HTR-8/SVneo (cell line): ENCODE data around the gene PRELP.
A peak's percentile ranks its signal among the peaks of the same experiment; 100 is the strongest.
"Not testable (repeated sequence)": the region's sequence is repeated elsewhere in the genome, so short reads cannot be mapped to it uniquely, and the experiment has no call there.

Experiments used
- DNase-seq: peaks from one replicate; pipeline ENCODE4 v3.0.0; 2011; ENCODE audit warnings: low spot score, mixed read lengths; ENCODE audit not compliant: insufficient read length
- FAIRE-seq: peaks from 2 replicates; lab custom pipeline; 2011; peaks lifted over from hg19 to GRCh38; lab: Jason Lieb, UNC

The PRELP gene

GRCh38 chr1:203499643-203500278 lies 24.2 kb downstream of the PRELP start:
- DNase-seq (no peak), FAIRE-seq (peak; percentile 86)

DNA sequence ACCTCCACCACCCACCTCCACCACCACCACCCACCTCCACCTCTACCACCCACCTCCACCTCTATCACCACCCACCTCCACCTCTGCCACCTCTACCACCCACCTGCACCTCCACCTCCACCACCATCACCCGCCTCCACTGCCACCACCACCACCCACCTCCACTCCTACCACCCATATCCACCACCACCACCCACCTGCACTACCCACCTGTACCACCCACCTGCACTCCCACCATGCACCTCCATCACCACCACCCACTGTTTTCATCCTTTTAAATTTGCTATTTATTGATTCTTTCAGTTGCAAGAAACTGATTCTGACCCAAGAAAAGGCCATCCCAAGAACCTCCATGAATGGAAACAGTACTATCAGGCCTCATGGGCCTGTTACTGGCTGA lies 24.7 kb downstream of the PRELP start:
- DNase-seq (no peak), FAIRE-seq (no peak)

DNA sequence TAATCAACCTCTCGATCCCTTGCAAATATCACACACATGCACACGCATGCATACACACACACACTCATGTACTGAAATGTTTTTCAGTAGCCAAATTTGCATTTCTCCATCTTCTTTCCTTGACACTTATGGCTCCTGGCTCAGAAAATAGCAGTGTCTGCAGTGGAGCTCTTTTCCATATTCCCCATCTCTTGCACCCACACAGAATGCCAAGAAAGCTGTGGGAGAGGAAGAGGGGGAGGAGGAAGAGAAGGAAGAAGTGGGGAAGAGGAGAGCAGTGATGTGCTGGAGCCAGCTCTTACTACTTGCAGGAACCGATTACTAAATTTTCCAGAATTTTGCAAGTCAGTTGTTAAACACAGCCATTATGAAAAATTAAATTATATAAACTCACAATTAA lies 28.2 kb downstream of the PRELP start:
- no peak for FAIRE-seq
- DNase-seq = no peak

- FAIRE-seq (peak; percentile 46), DNase-seq (peak; percentile 87)
These were observed 29.0 kb downstream of the PRELP start for GRCh38 chr1:203504400-203505250.

GRCh38 chr1:203505526-203506204 lies 30.1 kb downstream of the PRELP start:
- FAIRE-seq (no peak), DNase-seq (no peak)

- no peak for FAIRE-seq
- no peak for DNase-seq
These were observed 31.4 kb downstream of the PRELP start for GRCh38 chr1:203506858-203507626.

DNA sequence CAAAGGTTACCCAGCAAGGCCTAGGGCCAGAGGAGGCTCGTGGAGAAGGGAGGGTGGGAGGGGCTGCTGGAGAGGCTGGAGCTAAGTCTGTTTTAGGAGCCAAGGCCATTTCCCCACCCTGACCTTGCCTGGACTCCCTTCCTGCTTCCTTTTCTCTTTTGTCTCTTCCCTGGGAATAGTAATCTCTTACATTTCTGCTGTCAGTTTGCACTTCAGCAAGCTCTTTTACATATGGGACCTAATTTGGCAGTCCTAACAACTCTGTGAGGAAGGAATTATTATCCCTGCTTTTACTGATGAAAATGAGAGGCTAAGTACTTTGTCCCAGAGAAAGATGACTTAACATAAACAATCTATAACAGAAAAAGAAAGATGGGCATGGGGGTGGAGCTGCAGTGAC lies 32.2 kb downstream of the PRELP start:
- no peak for FAIRE-seq

GRCh38 chr1:203508463-203509073 lies 33.0 kb downstream of the PRELP start:
- FAIRE-seq (no peak), DNase-seq (no peak)

More for the DNA sequence above, 32.2 kb downstream of the PRELP start:
- no peak for DNase-seq

DNA sequence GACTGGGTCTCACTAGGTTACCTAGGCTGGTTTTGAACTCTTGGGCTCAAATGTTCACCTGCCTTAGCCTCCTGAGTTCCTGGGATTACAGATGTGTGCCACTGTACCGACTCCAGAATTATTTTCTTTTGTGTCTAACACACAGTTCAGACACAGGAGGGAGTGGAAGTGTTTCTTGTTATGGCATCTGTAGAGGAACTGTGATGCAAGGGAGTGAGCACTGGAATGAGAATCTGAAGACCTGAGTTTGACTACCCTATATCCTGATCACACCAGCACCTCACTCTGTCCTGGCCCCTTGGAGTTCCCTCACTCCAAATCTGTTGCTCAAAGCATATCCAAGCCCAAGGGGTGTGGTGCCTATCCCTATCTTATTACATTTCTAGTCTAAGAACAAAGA lies 33.5 kb downstream of the PRELP start:
- FAIRE-seq = no peak
- DNase-seq = no peak

- DNase-seq = no peak
- no peak for FAIRE-seq
These were observed 35.9 kb downstream of the PRELP start for GRCh38 chr1:203511513-203511912.

DNA sequence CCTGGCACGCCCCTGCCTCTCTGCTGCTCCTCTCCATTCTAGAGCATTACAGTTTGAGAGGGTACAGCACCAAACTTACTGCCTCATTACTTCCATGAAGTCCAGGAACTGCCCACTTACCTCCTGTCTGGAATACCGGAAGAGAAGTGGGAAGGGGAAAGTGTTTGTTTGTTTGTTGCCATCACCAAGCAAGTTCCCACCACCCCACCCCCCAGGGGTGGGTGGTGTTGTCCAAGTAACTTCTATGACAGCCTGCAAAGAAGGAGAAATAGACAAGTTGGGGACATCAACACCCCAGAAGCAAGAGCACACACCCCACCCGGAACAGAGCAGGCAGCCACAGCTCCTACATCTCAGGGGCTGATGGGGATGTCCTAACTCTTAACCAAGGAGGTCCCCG lies 36.3 kb downstream of the PRELP start:
- FAIRE-seq (no peak), DNase-seq (no peak)

GRCh38 chr1:203512517-203512847 lies 36.9 kb downstream of the PRELP start:
- peak; percentile 65 for FAIRE-seq

DNA sequence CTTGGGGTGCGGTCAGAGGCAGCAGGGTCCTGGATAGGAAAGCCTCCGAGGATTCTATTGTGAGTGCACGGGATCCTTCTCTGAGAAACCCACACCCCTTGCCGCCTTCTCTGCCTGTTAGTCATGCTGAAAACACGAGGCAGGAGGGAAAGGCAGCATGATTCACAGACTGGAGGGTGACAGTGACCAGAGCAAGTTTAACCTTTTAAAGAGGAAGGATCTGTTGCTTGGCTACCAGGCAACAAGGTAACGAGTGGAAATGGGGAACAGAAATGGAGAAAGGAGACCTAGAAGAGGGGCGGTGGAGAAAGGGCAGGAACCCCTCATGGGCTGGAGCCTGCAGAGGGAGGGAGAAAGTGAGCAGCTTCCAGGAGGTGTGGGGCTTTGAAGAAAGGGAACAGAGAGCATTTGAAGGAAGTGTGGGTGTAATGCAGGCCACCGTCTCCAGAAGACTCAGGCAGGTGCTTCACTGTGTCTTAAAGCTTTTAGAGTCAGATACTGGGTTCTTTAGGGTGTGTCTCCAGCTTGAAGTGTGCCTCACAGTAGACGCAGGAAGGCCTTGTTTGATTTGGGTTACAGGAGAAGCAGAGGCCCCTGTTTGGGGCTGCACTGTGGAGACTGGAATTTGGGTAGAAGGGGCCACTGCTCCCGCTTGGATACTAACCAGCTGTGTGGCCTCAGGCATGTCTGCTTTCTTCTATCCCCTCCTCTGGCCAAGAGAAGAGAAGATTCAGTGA lies 37.4 kb downstream of the PRELP start:
- DNase-seq (peak; percentile 91), FAIRE-seq (peak; percentile 93)

More at GRCh38 chr1:203512517-203512847, 36.9 kb downstream of the PRELP start:
- no peak for DNase-seq

DNA sequence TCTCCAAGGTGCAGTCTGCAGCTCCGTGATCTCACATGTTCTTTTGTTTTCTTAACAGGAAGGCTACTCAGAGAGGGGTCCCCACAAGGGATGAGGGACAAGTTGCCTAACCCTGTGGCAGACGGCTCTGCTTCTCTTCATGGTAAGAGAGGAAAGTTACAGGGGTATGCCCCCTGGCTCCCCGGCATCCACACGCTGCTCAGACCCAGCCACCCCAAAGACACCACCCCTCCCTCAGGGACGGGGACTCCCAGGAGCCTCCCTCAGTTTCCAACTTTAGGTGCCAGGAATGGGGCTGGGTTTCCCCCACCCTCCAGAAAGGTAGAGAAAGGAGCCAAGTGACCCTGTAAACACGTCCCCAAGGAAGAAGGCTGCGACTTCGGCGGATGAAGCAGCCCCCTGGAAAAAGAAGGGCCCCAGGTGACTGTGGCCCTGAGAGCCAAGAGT lies 38.0 kb downstream of the PRELP start:
- no peak for DNase-seq
- no peak for FAIRE-seq

- FAIRE-seq (no peak), DNase-seq (no peak)
These were observed 40.6 kb downstream of the PRELP start for GRCh38 chr1:203516184-203516583.

GRCh38 chr1:203516906-203517305 lies 41.3 kb downstream of the PRELP start:
- peak; percentile 74 for FAIRE-seq
- DNase-seq = no peak

DNA sequence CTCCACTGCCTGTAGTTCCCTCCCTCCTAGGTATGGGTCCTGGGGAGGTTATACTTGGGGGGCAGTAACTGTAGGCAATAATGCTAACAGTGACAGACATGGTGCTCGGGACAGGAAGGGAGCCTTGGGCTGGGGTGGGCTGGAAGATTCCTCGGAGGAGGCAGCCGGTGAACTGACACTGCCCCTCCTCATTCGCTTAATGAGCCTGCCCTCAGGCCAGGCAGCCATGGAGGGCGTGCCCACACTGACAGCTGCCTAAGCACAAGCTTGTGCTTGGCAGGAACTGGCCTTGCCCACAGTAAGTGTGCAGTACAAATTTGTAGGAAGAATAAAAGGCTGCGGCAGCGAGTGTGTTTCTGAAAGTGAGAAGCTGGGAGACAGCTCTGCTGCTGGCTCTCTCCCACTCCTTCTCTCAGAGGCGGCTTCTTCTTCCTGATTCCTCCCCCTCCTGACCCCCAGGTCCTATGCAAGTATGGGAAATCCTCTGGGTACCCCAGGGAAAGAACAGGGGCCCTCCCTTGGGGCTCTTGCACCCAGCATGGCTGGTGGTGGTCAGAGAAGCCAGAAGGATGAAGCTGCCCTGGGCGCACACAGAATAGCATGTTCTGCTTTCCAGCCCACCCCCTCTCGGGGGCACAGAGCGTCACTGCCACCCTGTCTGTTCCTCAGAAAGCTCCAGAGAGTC lies 42.0 kb downstream of the PRELP start:
- no peak for FAIRE-seq
- no peak for DNase-seq

- not testable (repeated sequence) for FAIRE-seq, DNase-seq
These were observed 42.5 kb downstream of the PRELP start for GRCh38 chr1:203518139-203518538.

DNA sequence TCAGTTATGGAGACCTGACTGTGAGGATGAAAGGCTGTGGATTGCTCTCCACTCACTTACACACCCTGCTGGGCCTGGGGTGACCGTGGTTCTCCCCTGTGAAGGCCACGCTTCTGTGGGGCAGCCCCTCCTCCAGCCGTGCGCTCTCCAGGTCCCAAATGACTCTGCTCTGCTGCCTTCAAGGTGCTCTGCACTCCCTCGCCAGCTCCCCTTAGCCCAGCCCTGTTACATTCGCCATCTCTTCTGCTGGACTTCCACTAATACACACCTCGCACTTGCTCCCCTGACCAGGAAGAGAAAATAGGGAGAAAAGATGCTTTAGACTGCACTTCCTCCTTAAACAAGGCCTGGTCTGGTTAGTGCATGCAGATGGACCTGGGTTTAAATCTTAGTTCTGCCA lies 42.9 kb downstream of the PRELP start:
- FAIRE-seq (no peak), DNase-seq (no peak)
